Endodermal cell (in vitro differentiated cells): ENCODE data around the gene OSBPL8. TPM values are rescaled to one million over a fixed set of nuclear protein-coding genes. Genes with fewer than 3 reads are reported as not detected.

ENCODE experiments used
- DNase-seq: peaks from one replicate; pipeline ENCODE4 v3.0.0-alpha.2; 2017
- H3K27ac ChIP-seq: 2 replicates; pipeline ENCODE4 v1.5.1; 2013; ENCODE audit warnings: mild to moderate bottlenecking, low read depth, low read length, moderate library complexity
- H3K27me3 ChIP-seq: 2 replicates; pipeline ENCODE4 v1.6.1; 2013; ENCODE audit warnings: mild to moderate bottlenecking, low read length, moderate library complexity; ENCODE audit not compliant: insufficient read depth, control insufficient read depth, poor library complexity, severe bottlenecking
- H3K36me3 ChIP-seq: 2 replicates; pipeline ENCODE4 v1.7.0; 2013; ENCODE audit warnings: mild to moderate bottlenecking, low read length, moderate library complexity; ENCODE audit not compliant: control insufficient read depth, insufficient read depth
- H3K4me1 ChIP-seq: one replicate; pipeline ENCODE4 v1.7.0; 2013; ENCODE audit warnings: low read length; ENCODE audit not compliant: control insufficient read depth, insufficient read depth
- H3K4me3 ChIP-seq: 2 replicates; pipeline ENCODE4 v1.5.1; 2013; ENCODE audit warnings: mild to moderate bottlenecking, low read length, moderate library complexity
- H3K9ac ChIP-seq: 2 replicates; pipeline ENCODE4 v1.6.1; 2013; ENCODE audit warnings: mild to moderate bottlenecking, low read length, moderate library complexity; ENCODE audit not compliant: poor library complexity, severe bottlenecking; ENCODE audit errors: extremely low read depth
- H3K9me3 ChIP-seq: 2 replicates; pipeline ENCODE4 v1.6.1; 2013; ENCODE audit warnings: mild to moderate bottlenecking, low read length, moderate library complexity; ENCODE audit not compliant: control insufficient read depth
- H3K27ac Mint-ChIP-seq: 2 replicates; pipeline ENCODE4 v1.8.0; 2020; ENCODE audit warnings: mixed read lengths
- H3K27me3 Mint-ChIP-seq: 2 replicates; pipeline ENCODE4 v1.8.0; 2021; ENCODE audit warnings: mild to moderate bottlenecking, mixed read lengths; ENCODE audit not compliant: insufficient read depth
- H3K36me3 Mint-ChIP-seq: 2 replicates; pipeline ENCODE4 v1.8.0; 2020; ENCODE audit warnings: low read depth, mixed read lengths
- H3K4me1 Mint-ChIP-seq: 2 replicates; pipeline ENCODE4 v1.8.0; 2020; ENCODE audit warnings: mixed read lengths
- H3K4me3 Mint-ChIP-seq: 2 replicates; pipeline ENCODE4 v1.8.0; 2020; ENCODE audit warnings: mild to moderate bottlenecking, moderate library complexity, mixed read lengths
- H3K9me3 Mint-ChIP-seq: 2 replicates; pipeline ENCODE4 v1.8.0; 2020; ENCODE audit warnings: mild to moderate bottlenecking, mixed read lengths
- WGBS, 2 experiments: methylation state at CpG; one replicate each; pipeline versions ENCODE4 v1.1.5 to v1.1.7; 2013; ENCODE audit warnings: missing lambda C conversion rate in 2 of 2, mixed read lengths in 1 of 2; ENCODE audit not compliant: insufficient coverage in 1 of 2, insufficient read length in 1 of 2; 5-methylcytosine and 5-hydroxymethylcytosine counted together
- total RNA-seq, 2 donors: library from RNA; stranded (reverse); fragmentation: NEBNext Ultra II Directional in 1 of 2; extraction: Animal tissue kit (Norgen Biotek cat#: 25700) in 1 of 2; gene quantifications; 2 replicates in 1 of 2; 3 replicates in 1 of 2; pipeline ENCODE4 v1.2.1, GENCODE V29; 2021
- TF ChIP-seq, protein P1 (sequence below): fragments of 200-600 bp; sonication (generic); conservative IDR thresholded peaks from 2 replicates; pipeline ENCODE4 v1.5.0; 2021; ENCODE audit warnings: antibody characterized with exemption, mild to moderate bottlenecking

OSBPL8 gene
- total RNA-seq, 2 donors from 2014 or later = 44.0 to 58.8 TPM

DNA sequence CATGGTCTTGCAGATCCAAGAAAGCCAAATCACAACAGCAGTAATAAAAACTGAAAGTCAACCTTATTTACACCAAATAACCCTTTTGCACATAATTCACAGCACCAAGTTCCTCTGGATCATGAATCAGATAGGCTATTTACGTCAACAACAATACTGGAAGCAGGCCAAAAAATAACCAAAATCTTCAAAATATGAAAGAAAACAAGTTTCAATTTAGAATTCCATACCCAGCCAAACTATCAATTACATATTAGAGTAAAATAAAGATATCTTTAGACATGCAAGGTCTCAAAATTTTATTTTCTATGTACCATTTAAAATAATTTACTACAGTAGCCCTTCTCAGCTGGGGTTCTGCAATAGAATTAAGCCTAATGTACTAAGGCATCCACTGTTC is 134.6 kb downstream of the OSBPL8 start:
- Mint-ChIP-seq H3K9me3 (peaks cover 12% of the 10 kb centered on the region), H3K4me3 (no peak overlapping the region), H3K4me1 (peaks cover 13% of the 10 kb centered on the region), H3K27me3 (no peaks in the 10 kb centered on the region), H3K27ac (no peak overlapping the region), H3K36me3 (peaks cover 10% of the 10 kb centered on the region)
- TF ChIP-seq, protein P1, sequence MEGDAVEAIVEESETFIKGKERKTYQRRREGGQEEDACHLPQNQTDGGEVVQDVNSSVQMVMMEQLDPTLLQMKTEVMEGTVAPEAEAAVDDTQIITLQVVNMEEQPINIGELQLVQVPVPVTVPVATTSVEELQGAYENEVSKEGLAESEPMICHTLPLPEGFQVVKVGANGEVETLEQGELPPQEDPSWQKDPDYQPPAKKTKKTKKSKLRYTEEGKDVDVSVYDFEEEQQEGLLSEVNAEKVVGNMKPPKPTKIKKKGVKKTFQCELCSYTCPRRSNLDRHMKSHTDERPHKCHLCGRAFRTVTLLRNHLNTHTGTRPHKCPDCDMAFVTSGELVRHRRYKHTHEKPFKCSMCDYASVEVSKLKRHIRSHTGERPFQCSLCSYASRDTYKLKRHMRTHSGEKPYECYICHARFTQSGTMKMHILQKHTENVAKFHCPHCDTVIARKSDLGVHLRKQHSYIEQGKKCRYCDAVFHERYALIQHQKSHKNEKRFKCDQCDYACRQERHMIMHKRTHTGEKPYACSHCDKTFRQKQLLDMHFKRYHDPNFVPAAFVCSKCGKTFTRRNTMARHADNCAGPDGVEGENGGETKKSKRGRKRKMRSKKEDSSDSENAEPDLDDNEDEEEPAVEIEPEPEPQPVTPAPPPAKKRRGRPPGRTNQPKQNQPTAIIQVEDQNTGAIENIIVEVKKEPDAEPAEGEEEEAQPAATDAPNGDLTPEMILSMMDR = no peak
- DNase-seq = no peak
- peaks cover 24% of the 10 kb centered on the region for H3K9me3 ChIP-seq
- no peak overlapping the region for H3K4me3 ChIP-seq
- no peak overlapping the region for H3K9ac ChIP-seq
- no peak overlapping the region for H3K27ac ChIP-seq
- 100% methylated on average over 1 of the region's 1 CpG; no CpG with 5 or more reads in 1 of the 2 experiments for WGBS, 2 experiments
- H3K4me1 ChIP-seq = peaks cover 10% of the 10 kb centered on the region
- no peaks in the 10 kb centered on the region for H3K36me3 ChIP-seq
- no peaks in the 10 kb centered on the region for H3K27me3 ChIP-seq

DNA sequence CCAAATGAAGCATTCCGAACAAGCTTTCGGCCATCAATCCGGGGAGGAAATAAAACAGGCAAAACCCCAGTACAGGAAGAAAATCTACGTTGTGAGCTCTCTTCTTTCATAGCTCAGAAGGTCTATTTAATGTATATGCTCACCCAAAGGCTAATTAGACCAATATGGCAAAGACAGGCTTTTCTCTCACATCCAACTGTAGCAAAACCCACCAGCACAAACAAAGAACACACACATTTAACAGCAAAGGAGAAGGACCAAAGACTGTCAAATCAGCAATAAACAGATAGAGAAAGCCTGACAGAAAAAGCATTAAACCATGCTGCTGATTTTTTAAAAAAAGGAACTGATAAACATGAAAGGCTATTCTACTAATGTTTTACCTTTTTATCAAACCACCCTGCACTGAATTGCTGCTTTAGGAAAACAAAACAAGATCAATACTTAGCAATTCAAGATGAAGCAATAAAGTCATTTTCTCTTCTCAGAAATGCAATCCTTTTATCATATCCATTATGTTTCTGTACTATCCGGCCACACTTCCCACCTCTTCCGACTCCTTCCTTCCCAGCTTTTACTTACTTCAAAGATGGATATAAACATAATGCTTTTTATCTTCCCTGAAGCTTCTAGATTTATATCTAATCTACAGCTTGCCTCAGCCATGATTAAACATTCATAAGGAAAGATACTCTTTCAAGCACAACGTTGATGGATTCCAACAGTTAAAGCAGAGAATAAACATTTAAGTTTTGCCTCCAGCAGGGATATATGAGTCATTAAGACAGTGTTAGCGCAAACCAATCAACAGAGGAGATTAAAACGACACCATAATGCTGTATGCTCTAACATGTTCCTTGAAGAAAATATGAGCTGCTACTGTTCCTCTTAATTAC is 136.8 kb downstream of the OSBPL8 start:
- Histone ChIP-seq H3K9me3 (peaks cover 24% of the 10 kb centered on the region), H3K4me1 (peaks cover 10% of the 10 kb centered on the region), H3K27me3 (no peaks in the 10 kb centered on the region), H3K9ac (no peak overlapping the region), H3K27ac (peak overlapping the region; percentile 25), H3K4me3 (peak overlapping the region; percentile 37), H3K36me3 (no peaks in the 10 kb centered on the region)
- Mint-ChIP-seq H3K9me3 (peaks cover 12% of the 10 kb centered on the region), H3K36me3 (peaks cover 10% of the 10 kb centered on the region), H3K4me3 (no peak overlapping the region), H3K4me1 (peaks cover 13% of the 10 kb centered on the region), H3K27ac (peak overlapping the region; percentile 4), H3K27me3 (no peaks in the 10 kb centered on the region)
- TF ChIP-seq, protein P1 = no peak
- DNase-seq = no peak
- WGBS, 2 experiments = 76 to 81% methylated on average over 8 to 9 of the region's 9 CpGs

GRCh38 chr12:76422154-76422542 is 137.4 kb downstream of the OSBPL8 start:
- H3K27ac ChIP-seq = no peak overlapping the region
- H3K4me1 ChIP-seq = peaks cover 10% of the 10 kb centered on the region
- H3K9me3 Mint-ChIP-seq = peaks cover 12% of the 10 kb centered on the region
- TF ChIP-seq, protein P1 = no peak
- H3K27me3 ChIP-seq = no peaks in the 10 kb centered on the region
- peak overlapping the region; percentile 37 for H3K4me3 ChIP-seq
- 83% methylated on average over 2 of the region's 2 CpGs; no CpG with 5 or more reads in 1 of the 2 experiments for WGBS, 2 experiments
- H3K4me3 Mint-ChIP-seq = no peak overlapping the region
- peaks cover 13% of the 10 kb centered on the region for H3K4me1 Mint-ChIP-seq
- peak overlapping the region; percentile 4 for H3K27ac Mint-ChIP-seq
- peaks cover 10% of the 10 kb centered on the region for H3K36me3 Mint-ChIP-seq
- peaks cover 24% of the 10 kb centered on the region for H3K9me3 ChIP-seq
- no peaks in the 10 kb centered on the region for H3K36me3 ChIP-seq
- DNase-seq = no peak
- no peaks in the 10 kb centered on the region for H3K27me3 Mint-ChIP-seq
- no peak overlapping the region for H3K9ac ChIP-seq
